PC-9 (cell line): Measurements from ENCODE around the gene SLC22A31. TPM values are rescaled to one million over a fixed set of nuclear protein-coding genes. Genes with fewer than 3 reads are reported as not detected.

ENCODE experiments used
- BruUV-seq: library from RNA; stranded (reverse); fragments of 400-500 nt; replicated peaks from 2 replicates; lab custom pipeline; 2021; lab: Mats Ljungman, UMichigan
- CTCF ChIA-PET: fragments of 300-600 bp; sonication (Branson Sonifier 250); formaldehyde crosslinking; loops from one replicate; lab custom pipeline; 2022; ENCODE audit warnings: antibody characterized with exemption; lab: Charles Lee
- POLR2A ChIA-PET: fragments of 300-600 bp; sonication (Branson Sonifier 250); formaldehyde crosslinking; loops from one replicate; lab custom pipeline; 2022; ENCODE audit warnings: antibody characterized with exemption; ENCODE audit not compliant: unreplicated experiment; lab: Charles Lee
- DNase-seq, 2 experiments: peaks; one replicate each; pipeline versions ENCODE4 v3.0.0 to v3.0.0-alpha.2; 2015 to 2022; ENCODE audit warnings: mixed read lengths in 1 of 2
- H2AFZ ChIP-seq: fragments of 200-600 bp; sonication (generic); 2 replicates; pipeline ENCODE4 v1.8.1; 2017; ENCODE audit warnings: antibody characterized with exemption
- H3F3A ChIP-seq: fragments of 200-600 bp; sonication (generic); 2 replicates; pipeline ENCODE4 v1.8.1; 2017; ENCODE audit warnings: antibody characterized with exemption, mild to moderate bottlenecking, low read depth; ENCODE audit not compliant: insufficient read depth
- H3K27ac ChIP-seq: fragments of 200-600 bp; sonication (generic); 2 replicates; pipeline ENCODE4 v1.6.1; 2016; ENCODE audit warnings: mixed run types
- H3K27me3 ChIP-seq: fragments of 200-600 bp; sonication (generic); 2 replicates; pipeline ENCODE4 v1.6.1; 2016; ENCODE audit warnings: low read depth, mixed run types; ENCODE audit not compliant: insufficient read depth
- H3K36me3 ChIP-seq: fragments of 200-600 bp; sonication (generic); 2 replicates; pipeline ENCODE4 v1.6.1; 2016; ENCODE audit warnings: low read depth, mixed run types
- H3K4me1 ChIP-seq: fragments of 200-600 bp; sonication (generic); replicated peaks from 2 replicates; pipeline ENCODE4 v1.6.1; 2016; ENCODE audit warnings: mixed run types; ENCODE audit not compliant: insufficient read depth
- H3K4me2 ChIP-seq: fragments of 200-600 bp; sonication (generic); 2 replicates; pipeline ENCODE4 v1.6.1; 2017; ENCODE audit warnings: mixed run types
- H3K4me3 ChIP-seq: fragments of 200-600 bp; sonication (generic); 2 replicates; pipeline ENCODE4 v1.6.1; 2016; ENCODE audit warnings: mixed run types
- H3K79me2 ChIP-seq: fragments of 200-600 bp; sonication (generic); 2 replicates; pipeline ENCODE4 v1.6.1; 2017; ENCODE audit warnings: low read depth, mixed run types
- H3K9me2 ChIP-seq: fragments of 200-600 bp; sonication (generic); 2 replicates; pipeline ENCODE4 v1.8.1; 2017; ENCODE audit warnings: mild to moderate bottlenecking; ENCODE audit not compliant: insufficient read depth
- H3K9me3 ChIP-seq: fragments of 200-600 bp; sonication (generic); 2 replicates; pipeline ENCODE4 v1.8.1; 2016; ENCODE audit warnings: low read depth; ENCODE audit not compliant: insufficient read depth
- H4K20me1 ChIP-seq: fragments of 200-600 bp; sonication (generic); 2 replicates; pipeline ENCODE4 v1.8.1; 2017; ENCODE audit not compliant: insufficient read depth
- EZH2 ChIP-seq: fragments of 200-600 bp; sonication (generic); IDR thresholded peaks from 2 replicates; pipeline ENCODE4 v1.8.0; 2017; ENCODE audit warnings: antibody characterized with exemption, low read depth
- intact Hi-C: fragments of 100-400 bp; cut with micrococcal nuclease; formaldehyde crosslinking; loops from one replicate; pipeline ENCODE4 v1.10.0; 2022; ENCODE audit not compliant: unreplicated experiment
- total RNA-seq: library from RNA; stranded (reverse); gene quantifications from 2 replicates; pipeline ENCODE4 v1.2.3, GENCODE V29; 2021
- TF ChIP-seq, protein P1 (sequence below): fragments of 200-600 bp; sonication (generic); conservative IDR thresholded peaks from 2 replicates; pipeline ENCODE4 v1.6.1; 2017; ENCODE audit warnings: mixed run types, antibody characterized with exemption, mild to moderate bottlenecking, moderate library complexity

The SLC22A31 gene
- total RNA-seq, 1 experiment from 2014 or later = 2.5 TPM

DNA sequence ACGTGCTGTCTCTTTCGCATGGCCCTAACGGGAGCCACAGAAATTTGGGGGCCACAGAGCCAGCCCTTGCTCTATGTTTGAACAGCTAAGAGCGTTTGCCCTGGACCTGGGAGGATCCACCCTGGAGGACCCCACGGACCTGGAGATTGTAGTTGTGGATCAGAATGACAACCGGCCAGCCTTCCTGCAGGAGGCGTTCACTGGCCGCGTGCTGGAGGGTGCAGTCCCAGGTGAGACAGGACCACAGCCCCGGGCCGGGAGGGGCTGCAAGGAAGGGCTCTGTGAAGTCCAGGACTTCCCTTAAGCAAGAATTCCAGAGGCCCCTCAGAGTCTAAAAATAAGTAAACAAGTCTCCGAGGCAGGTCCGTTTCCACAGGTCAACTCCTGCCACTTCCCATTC is 16.9 kb downstream of the SLC22A31 start:
- H3K4me3 ChIP-seq = no peak overlapping the region
- no peaks in the 10 kb centered on the region for H3K36me3 ChIP-seq
- no peaks in the 10 kb centered on the region; the same call in 1 of the 2 replicates for H4K20me1 ChIP-seq
- H3K9me3 ChIP-seq = no peaks in the 10 kb centered on the region
- H3K79me2 ChIP-seq = no peaks in the 10 kb centered on the region
- H3K9me2 ChIP-seq = no peaks in the 10 kb centered on the region
- DNase-seq = no peak
- no peak overlapping the region for H2AFZ ChIP-seq
- no TSS peak for BruUV-seq
- H3K27ac ChIP-seq = no peak overlapping the region
- intact Hi-C loops = no loop called here
- H3K4me2 ChIP-seq = no peak overlapping the region
- no peaks in the 10 kb centered on the region for H3F3A ChIP-seq
- H3K4me1 ChIP-seq = no peaks in the 10 kb centered on the region
- peaks cover 7% of the 10 kb centered on the region; the same call in 1 of the 2 replicates for H3K27me3 ChIP-seq
- no peak for TF ChIP-seq EZH2
- TF ChIP-seq, protein P1, sequence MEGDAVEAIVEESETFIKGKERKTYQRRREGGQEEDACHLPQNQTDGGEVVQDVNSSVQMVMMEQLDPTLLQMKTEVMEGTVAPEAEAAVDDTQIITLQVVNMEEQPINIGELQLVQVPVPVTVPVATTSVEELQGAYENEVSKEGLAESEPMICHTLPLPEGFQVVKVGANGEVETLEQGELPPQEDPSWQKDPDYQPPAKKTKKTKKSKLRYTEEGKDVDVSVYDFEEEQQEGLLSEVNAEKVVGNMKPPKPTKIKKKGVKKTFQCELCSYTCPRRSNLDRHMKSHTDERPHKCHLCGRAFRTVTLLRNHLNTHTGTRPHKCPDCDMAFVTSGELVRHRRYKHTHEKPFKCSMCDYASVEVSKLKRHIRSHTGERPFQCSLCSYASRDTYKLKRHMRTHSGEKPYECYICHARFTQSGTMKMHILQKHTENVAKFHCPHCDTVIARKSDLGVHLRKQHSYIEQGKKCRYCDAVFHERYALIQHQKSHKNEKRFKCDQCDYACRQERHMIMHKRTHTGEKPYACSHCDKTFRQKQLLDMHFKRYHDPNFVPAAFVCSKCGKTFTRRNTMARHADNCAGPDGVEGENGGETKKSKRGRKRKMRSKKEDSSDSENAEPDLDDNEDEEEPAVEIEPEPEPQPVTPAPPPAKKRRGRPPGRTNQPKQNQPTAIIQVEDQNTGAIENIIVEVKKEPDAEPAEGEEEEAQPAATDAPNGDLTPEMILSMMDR = no peak
- ChIA-PET CTCF (interaction anchor here (0.6 kb wide), 1 partner anchor 1196 kb away, joined by 3 read pairs; no protein-coding TSS in a partner anchor), POLR2A (no interaction called here)

DNA sequence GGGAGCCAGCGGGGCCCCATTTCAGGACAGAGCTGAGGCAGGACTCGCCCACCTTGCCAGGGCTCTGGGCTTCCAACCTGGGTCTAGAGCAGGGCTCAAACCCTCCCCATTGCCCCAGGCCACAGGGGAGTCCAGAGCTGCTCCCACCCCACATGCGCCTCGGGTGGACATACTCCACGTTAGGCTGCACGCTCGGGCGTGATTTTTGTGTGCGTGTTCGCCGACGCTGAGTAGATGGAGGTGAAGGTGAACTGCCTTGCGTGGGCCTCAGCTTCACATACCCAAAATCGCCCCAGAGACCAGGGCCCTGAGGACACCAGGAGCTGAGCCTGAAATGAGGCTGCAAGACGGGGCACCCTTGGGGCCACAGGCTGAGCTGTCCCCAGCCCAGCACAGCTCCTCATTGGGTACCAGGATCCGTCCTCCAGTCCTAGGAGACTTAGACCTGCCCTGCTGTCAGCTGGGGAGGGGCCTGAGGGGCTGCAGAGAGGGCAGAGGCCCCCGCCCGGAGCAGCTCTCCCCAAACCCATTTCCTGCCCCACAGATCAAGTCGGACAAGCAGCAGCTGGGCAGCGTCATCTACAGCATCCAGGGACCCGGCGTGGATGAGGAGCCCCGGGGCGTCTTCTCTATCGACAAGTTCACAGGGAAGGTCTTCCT is 20.6 kb downstream of the SLC22A31 start:
- TF ChIP-seq EZH2 = no peak
- TF ChIP-seq, protein P1 = no peak
- no peaks in the 10 kb centered on the region for H3K36me3 ChIP-seq
- H2AFZ ChIP-seq = no peak overlapping the region
- no peak overlapping the region for H3K27ac ChIP-seq
- H3K4me1 ChIP-seq = 0 out of 2 replicates have a peak, but pooled peaks cover 5% of the 10 kb centered on the region
- ChIA-PET POLR2A (no interaction called here), CTCF (no interaction called here)
- no peaks in the 10 kb centered on the region for H3K9me2 ChIP-seq
- no peak for DNase-seq
- H3K79me2 ChIP-seq = no peaks in the 10 kb centered on the region
- no TSS peak for BruUV-seq
- H3K4me3 ChIP-seq = no peak overlapping the region
- no peaks in the 10 kb centered on the region for H3F3A ChIP-seq
- H3K4me2 ChIP-seq = no peak overlapping the region
- peaks cover 16% of the 10 kb centered on the region; the same call in 1 of the 2 replicates for H3K27me3 ChIP-seq
- intact Hi-C loops = loop anchor here (10.0 kb wide), 1 partner anchor 725 kb away; the partner anchor contains the start of gene ZFPM1
- H4K20me1 ChIP-seq = no peaks in the 10 kb centered on the region; the same call in 1 of the 2 replicates
- H3K9me3 ChIP-seq = no peaks in the 10 kb centered on the region

DNA sequence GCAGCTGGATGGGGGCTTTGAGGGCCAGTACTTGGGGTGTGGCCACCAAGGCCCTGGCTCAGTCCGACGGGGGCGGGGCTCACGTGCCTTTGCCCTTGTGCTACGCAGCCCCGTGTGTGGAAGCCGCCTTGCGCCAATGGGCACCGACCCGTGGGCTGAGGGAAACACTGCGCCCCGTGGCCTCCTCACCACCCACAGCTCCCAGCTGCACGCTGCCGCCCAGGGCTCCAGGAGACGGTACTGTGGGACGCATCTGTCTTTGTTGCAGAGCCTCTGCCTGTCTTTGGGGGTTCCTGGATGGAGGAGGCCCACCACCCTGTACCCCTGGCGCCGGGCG is 21.2 kb downstream of the SLC22A31 start:
- Histone ChIP-seq H4K20me1 (no peaks in the 10 kb centered on the region; the same call in 1 of the 2 replicates), H3K27me3 (peaks cover 23% of the 10 kb centered on the region; the same call in 1 of the 2 replicates), H3K36me3 (no peaks in the 10 kb centered on the region), H3K4me3 (no peak overlapping the region), H3F3A (no peaks in the 10 kb centered on the region), H3K27ac (no peak overlapping the region), H3K4me1 (0 out of 2 replicates have a peak, but pooled peaks cover 5% of the 10 kb centered on the region), H3K4me2 (no peak overlapping the region), H3K79me2 (no peaks in the 10 kb centered on the region), H2AFZ (no peak overlapping the region), H3K9me2 (no peaks in the 10 kb centered on the region), H3K9me3 (no peaks in the 10 kb centered on the region)
- no TSS peak for BruUV-seq
- POLR2A ChIA-PET = no interaction called here
- intact Hi-C loops = loop anchor here (10.0 kb wide), 1 partner anchor 724 kb away; the partner anchor contains the start of gene ZFPM1
- DNase-seq = no peak
- TF ChIP-seq, protein P1 = no peak
- no peak for TF ChIP-seq EZH2
- CTCF ChIA-PET = no interaction called here
